ENCODE results near the gene MDN1. TPM values are rescaled to one million over a fixed set of nuclear protein-coding genes. Genes with fewer than 3 reads are reported as not detected.

Gene MDN1
- 36.4 and 51.4 TPM in 2 replicates for total RNA-seq

GRCh38 chr6:89819336-89820130 is at the start of gene MDN1:
Gene MDN1, minus strand, starts transcription at chr6:89819794. Its CDS starts 187 bp downstream, at chr6:89819607.

GRCh38 chr6:89829472-89830169 is 10.0 kb upstream of the MDN1 start, which contains the start of gene CASP8AP2:
Gene CASP8AP2, plus strand, starts transcription at chr6:89829880.

GRCh38 chr6:89638320-89639195 is 181.0 kb downstream of the MDN1 start, which contains the start of gene LYRM2:
Gene LYRM2, minus strand, starts transcription at chr6:89638747. Its CDS starts 31 bp downstream, at chr6:89638716.

Small RNAs within 50 kb of the gene (small RNA-seq; reads per million reads assigned to genes)
- gene DNAJC19P6 (not detected), gene RF00019 (not detected)

Other genes starting within 250 kb of the MDN1 start
- gene LYRM2, start 181.0 kb downstream of the MDN1 start, total RNA-seq, result 18.0 and 23.7 TPM in 2 replicates
- 11.0 and 17.4 TPM in 2 replicates for gene CASP8AP2, start 10.1 kb upstream of the MDN1 start, total RNA-seq
- gene GJA10, start 74.7 kb upstream of the MDN1 start, total RNA-seq, result not detected in 2 replicates